ENCODE measurements around the gene WDTC1.

WDTC1 gene

GRCh38 chr1:27338751-27339150 is 104.3 kb downstream of the WDTC1 start:
- no peak for DNase-seq

DNA sequence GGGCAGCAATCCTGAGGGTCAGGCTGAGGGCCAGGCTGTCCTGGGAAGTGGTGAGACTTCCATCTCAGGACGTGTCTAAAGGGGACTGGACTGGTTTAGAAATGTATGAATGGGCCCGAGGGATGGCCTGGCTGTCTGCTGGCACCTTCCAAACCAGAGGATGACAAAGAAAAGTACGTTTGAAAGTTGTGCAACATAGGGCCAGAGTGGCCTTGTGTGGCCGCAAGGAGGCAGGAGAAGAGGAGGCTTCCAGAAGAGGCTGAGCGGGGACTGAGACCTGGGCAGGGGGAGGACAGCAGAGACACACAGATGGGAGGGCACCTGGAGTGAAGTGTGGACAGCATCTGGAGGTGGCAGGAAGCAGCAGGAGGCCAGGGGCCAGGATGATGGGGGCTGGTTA is 104.8 kb downstream of the WDTC1 start:
- no peak for DNase-seq

- peak; percentile 79 for DNase-seq
These were observed 107.3 kb downstream of the WDTC1 start, which contains the start of gene SYTL1 for GRCh38 chr1:27341525-27342252. Gene SYTL1 (plus strand): TSS chr1:27342022. CDS start chr1:27345335, 3,313 bp downstream.

GRCh38 chr1:27342391-27342777 is 108.0 kb downstream of the WDTC1 start:
- no peak for DNase-seq

- DNase-seq: peak; percentile 78
These were observed 108.6 kb downstream of the WDTC1 start for GRCh38 chr1:27342778-27343638.

DNA sequence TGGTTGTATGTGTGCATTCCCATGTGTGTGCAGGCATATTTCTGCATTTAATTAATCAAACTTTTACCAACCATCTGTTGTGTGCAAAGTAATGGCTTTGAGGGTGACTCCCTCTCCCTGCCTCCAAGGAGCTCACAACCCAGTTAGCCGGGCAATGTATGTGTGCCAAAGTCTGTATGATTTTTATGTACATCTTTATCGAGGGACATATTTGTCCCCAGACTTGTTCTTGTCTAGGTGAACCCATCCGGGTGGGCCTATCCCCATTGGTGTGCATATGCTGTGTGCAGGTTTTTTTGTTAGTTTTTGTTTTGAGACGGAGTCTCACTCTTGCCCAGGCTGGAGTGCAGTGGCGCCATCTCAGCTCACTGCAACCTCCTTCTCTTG is 109.2 kb downstream of the WDTC1 start:
- DNase-seq: no peak

DNA sequence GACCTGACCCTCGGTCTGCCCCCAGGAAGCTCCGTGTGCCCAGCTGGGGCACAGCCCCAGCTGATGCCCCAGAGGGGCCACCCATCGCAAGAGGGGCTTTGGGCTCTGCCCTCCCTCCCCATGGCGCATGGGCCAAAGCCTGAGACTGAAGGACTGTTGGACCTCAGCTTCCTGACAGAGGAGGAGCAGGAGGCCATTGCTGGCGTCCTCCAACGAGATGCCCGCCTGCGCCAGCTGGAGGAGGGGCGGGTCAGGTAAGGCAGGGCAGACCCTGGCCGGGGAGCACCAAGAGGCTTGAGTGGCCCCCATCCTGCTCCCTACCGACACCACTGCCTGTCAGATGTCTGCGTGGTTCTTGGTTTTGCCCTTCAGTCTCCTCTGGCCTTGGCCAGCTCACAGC is 110.8 kb downstream of the WDTC1 start:
- no peak for DNase-seq

DNA sequence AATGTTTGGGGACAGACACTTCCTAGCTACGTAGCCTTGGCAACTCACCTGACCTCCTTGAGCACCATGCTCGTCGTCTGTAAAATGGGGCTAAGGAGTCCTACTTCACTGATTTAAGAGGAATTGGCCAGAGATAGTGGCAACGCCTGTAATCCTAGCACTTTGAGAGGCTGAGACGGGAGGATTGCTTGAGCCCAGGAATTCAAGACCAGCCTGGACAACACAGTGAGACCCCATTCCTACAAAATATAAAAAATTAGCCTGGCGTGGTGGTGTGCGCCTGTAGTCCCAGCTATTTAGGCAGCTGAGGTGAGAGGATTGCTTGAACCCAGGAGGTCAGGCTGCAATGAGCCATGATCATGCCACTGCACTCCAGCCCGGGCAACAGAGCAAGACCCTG is 111.9 kb downstream of the WDTC1 start:
- DNase-seq: no peak

DNA sequence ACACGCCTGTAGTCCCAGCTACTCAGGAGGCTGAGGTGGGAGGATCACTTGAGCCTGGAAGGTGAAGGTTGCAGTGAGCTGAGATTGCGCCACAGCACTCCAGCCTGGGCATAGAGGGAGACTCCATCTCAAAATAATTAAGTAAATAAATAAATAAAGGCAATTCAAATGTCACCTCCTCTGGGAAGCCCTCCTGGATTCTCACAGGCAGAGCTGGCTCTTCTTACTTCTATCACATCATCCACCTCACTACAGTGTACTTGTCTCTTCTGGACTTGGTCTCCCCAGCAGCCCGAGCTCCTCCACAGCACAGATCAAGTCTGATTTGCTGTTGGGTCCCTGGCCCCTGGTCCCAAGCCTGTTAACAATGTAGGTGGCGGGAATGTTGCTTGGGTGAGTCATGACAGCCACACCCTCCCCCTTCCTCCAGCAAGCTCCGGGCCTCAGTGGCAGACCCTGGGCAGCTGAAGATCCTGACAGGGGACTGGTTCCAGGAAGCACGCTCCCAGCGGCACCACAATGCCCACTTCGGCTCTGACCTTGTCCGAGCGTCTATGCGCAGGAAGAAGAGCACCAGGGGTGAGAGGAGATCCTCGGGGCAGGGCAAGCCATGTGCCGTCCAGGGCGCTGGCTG is 112.7 kb downstream of the WDTC1 start:
- DNase-seq: no peak

DNA sequence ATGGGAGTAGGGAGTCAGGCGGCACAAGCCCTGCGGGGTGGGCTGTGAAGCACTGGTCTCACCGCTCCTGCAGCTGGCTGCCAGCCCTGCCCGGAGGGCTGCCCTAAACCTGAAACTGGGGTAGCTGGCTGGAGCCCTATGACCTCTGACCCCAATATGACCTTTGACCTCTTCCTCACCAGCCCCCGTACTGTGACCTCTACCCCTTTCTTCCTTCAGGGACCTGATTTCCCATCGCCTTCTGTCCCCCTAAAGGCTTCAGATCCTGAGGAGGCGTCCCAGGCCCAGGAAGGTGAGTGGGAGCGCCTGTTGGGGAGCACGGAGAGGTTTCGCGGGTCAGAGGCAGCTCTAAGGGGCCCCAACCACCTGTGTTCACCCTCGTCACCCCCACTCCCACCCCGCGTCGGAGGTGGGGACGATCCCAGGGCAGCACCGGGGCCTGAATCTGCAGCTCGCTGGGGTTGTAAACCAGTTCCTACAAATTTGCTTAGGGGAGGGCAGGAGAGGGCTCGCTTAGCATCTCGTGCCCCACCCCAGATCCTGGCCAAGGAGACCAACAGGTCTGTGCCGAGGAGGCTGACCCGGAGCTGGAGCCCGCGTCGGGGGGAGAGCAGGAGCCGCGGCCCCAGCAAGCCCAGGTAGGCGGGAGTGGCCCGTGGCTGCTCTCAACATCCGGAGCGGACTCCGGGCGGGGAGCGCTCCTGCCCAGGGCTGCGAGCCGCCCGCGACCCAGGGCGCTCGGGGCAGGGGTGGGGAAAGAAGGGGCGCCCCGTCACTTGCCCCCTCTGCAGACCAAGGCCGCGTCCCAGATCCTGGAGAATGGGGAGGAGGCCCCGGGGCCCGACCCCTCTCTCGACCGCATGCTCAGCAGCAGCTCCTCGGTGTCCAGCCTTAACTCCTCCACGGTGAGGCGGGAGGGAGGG is 114.7 kb downstream of the WDTC1 start:
- peak; percentile 75 for DNase-seq

- peak; percentile 76 for DNase-seq
These were observed 115.6 kb downstream of the WDTC1 start for GRCh38 chr1:27349784-27350662.

DNA sequence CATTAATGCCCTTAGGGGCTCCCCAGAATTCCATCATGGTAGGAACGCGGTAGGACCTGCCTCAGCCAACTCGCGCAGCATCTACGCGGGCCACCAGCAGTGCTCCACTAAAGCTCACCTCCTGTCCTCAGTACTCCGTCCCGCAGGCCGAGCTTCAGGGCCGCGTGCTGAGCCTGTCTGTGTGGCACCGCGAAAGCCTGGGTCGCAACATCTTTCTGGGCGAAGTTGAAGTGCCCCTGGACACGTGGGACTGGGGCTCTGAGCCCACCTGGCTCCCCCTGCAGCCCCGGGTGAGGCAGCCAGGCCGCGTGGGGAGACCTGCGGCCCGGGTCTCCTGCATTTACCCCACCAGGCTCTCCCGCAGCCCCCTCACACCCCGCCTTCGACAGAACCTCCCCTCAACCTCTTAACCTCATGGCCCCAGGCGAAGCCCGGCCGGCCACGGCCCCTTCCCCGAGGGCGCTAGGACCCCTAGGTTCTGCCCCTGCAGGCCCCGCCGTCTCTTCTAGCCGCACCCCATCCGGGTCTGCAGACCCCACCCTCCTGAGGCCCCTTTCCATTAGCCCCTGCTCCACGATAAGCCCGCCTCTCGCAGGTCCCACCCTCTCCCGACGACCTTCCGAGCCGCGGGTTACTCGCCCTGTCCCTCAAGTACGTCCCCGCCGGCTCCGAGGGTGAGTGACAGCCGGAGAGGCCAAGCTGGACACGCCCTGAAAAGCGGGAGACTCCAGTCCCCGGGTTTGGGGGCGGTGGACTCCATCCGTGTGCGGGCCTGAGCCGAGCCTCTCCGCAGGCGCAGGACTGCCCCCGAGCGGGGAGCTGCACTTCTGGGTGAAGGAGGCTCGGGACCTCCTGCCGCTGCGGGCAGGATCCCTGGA is 116.5 kb downstream of the WDTC1 start:
- DNase-seq: no peak

- no peak for DNase-seq
These were observed 117.2 kb downstream of the WDTC1 start for GRCh38 chr1:27351541-27352107.

DNA sequence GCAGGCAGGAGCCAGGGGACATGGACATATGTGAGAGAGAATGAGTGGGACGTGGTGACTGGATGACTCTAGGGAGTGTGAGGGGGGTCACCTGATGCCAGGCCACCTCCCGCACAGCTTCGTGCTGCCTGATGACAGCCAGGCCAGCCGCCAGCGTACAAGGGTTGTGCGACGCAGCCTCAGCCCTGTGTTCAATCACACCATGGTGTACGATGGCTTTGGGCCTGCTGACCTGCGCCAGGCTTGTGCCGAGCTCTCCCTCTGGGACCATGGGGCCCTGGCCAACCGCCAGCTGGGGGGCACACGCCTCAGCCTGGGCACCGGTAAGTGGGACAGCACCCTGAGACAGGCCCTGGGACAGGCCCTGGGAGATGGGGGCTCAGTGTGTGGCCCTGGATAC is 118.7 kb downstream of the WDTC1 start:
- no peak for DNase-seq

GRCh38 chr1:27353629-27354028 is 119.2 kb downstream of the WDTC1 start:
- no peak for DNase-seq

DNA sequence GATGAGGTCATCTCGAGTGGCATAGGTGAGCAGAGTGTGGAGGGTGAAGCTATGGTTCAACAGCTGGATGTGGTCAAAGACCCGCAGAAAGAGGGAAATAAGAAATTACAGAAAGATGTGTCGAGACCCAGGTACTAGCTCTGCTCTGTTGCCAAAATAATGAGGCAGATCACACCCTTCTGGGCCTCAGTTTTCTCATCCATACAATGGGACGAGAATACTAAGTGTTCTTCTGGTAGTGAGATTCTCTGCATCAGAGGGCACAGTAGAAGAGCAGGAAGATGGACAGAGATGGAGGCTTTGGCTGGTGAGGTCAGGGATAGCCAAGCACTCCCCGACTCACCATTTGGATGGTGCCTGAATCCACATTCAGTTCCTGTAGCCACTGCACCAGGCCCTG is 121.3 kb downstream of the WDTC1 start:
- DNase-seq: no peak

DNA sequence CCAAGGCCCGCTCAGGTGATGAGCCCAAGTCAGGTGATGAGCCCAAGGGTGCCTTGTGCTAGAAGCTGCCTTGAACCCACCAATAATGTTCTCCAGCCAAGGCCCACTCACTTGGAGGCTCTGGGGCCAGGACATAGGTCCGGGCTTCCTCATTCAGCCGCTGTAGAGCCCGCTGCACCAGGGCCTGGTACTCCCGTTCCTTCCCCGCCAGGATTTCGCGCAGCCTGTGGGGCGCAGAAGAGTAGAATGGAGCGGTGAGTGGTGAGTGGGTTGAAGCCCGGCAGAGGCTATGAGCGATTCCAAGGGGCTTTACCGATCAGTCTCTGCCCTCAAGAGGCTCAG is 121.8 kb downstream of the WDTC1 start:
- no peak for DNase-seq

DNA sequence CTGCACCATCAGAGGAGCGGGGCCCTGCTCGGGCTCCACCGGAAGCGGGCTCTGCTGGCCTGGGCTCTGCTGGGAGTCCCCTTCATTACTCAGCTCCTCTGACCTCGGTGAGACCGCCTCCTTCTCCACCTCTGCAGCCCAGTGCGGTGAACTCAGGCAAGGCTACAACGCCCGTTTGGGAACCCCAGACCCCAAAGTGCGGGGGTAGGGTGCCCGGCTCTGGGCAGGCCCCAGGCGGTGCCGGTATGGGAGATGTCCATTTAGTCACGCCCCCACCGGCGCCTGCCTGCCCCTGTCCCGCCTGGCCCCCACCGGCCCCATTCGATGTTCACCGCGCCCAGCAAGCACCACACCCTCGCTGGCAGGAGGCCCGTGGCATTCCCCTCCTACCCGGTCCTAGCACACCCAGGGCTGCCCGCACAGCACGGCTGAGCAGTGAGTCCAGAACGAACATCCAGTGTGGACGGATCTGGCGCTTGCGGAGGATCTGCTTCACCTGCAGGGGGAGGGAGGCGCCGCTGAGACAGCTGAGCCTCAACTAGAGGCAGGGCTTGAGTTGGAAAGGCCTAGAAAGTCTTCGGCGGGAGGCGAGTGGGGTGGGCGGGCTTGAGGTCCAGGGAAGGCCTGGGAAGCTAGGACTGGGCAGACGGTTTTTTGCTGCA is 122.3 kb downstream of the WDTC1 start:
- no peak for DNase-seq

GRCh38 chr1:27357281-27358037 is 123.0 kb downstream of the WDTC1 start:
- DNase-seq: peak; percentile 19
